ENCODE measurements around the gene KRT9. TPM values are rescaled to one million over a fixed set of nuclear protein-coding genes. Genes with fewer than 3 reads are reported as not detected.
"Not testable (repeated sequence)": the region's sequence is repeated elsewhere in the genome, so short reads cannot be mapped to it uniquely, and the experiment has no call there.

The KRT9 gene
- total RNA-seq, 3 donors from 2014 or later: 0.44 TPM; not detected in 2

- Histone ChIP-seq H3K27ac (peak within 1 kb of the TSS; percentile 82 to 90), H3K4me1 (no peaks in the 10 kb centered on the region), H3K27me3 (no peaks in the 10 kb centered on the region), H3K4me3 (peak within 1 kb of the TSS in 2 of 3 donors; percentile 52 to 60), H3K36me3 (no peaks in the 10 kb centered on the region), H3K9me3 (no peaks in the 10 kb centered on the region)
- peak in 1 of 2 donors; percentile 83 for DNase-seq (ENCODE audit: low spot score in 2 of 2)
- intact Hi-C loops (cut with DNase I; ENCODE audit: low total_unique reads): no loop called here
- TF ChIP-seq CTCF (IDR thresholded peaks at IDR 0.05) (no peak), POLR2AphosphoS5 (IDR thresholded peaks at IDR 0.05) (no peak), POLR2A (IDR thresholded peaks at IDR 0.05) (no peak)
These were observed 15.1 kb upstream of the KRT9 start, which contains the start of gene KRT14 for GRCh38 chr17:41586863-41587495. TSS of gene KRT14 (minus strand) at chr17:41586895. CDS start at chr17:41586834, 61 bp downstream.

GRCh38 chr17:41585301-41586056 lies 13.6 kb upstream of the KRT9 start:
- H3K4me1 ChIP-seq: no peaks in the 10 kb centered on the region
- peak overlapping the region in 2 of 3 donors; percentile 52 to 60 for H3K4me3 ChIP-seq
- no peak for DNase-seq (ENCODE audit: low spot score in 2 of 2)

GRCh38 chr17:41584331-41584927 lies 12.6 kb upstream of the KRT9 start:
- H3K27me3 ChIP-seq; H3K4me1 ChIP-seq; H3K9me3 ChIP-seq; intact Hi-C loops (cut with DNase I; ENCODE audit: low total_unique reads); H3K36me3 ChIP-seq: not testable (repeated sequence)
- Histone ChIP-seq H3K4me3 (peak overlapping the region in 2 of 3 donors; percentile 52 to 60), H3K27ac (peak overlapping the region; percentile 82 to 90)
- DNase-seq (ENCODE audit: low spot score in 2 of 2): peak in 1 of 2 donors; percentile 40
- TF ChIP-seq POLR2AphosphoS5 (IDR thresholded peaks at IDR 0.05): peak in 1 of 3 donors; percentile 13

More at GRCh38 chr17:41585301-41586056, 13.6 kb upstream of the KRT9 start:
- no peaks in the 10 kb centered on the region for H3K9me3 ChIP-seq
- H3K27ac ChIP-seq: peak overlapping the region; percentile 82 to 90
- H3K36me3 ChIP-seq: no peaks in the 10 kb centered on the region
- TF ChIP-seq POLR2A (IDR thresholded peaks at IDR 0.05) (no peak), POLR2AphosphoS5 (IDR thresholded peaks at IDR 0.05) (no peak), CTCF (IDR thresholded peaks at IDR 0.05) (no peak)
- intact Hi-C loops (cut with DNase I; ENCODE audit: low total_unique reads): no loop called here
- H3K27me3 ChIP-seq: no peaks in the 10 kb centered on the region

DNA sequence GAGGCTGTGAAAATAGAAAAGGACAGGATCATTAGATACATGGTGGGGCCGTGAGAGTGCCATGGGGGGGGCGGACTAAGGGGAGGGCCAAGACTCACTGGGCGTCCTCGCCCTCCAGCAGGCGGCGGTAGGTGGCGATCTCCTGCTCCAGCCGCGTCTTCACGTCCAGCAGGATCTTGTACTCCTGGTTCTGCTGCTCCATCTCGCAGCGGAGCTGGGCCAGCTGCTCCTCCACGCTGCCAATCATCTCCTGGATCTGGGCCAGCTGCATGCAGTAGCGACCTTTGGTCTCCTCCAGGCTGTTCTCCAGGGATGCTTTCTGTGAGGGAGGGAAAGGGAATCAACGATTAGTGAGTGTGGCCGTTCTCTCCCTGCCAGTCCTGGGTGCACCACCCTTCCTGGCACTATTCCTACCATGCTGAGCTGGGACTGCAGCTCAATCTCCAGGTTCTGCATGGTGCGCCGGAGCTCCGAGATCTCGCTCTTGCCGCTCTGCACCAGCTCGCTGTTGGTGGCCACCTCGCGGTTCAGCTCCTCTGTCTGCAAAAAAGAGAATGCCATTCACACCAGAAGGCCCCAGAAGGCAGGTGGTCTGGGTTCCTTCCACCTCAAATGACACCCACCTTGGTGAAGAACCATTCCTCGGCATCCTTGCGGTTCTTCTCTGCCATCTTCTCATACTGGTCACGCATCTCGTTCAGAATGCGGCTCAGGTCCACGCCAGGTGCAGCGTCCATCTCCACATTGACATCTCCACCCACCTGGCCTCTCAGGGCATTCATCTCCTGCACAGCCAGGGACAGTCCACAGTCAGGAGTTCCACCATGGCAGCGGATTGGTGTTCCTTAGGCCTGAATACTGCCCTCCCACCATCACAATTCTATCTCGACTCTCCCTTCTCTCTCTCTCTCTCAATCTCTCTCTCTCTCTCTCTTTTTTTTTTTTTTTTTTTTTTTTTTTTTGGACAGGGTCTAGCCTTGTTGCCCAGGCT lies 11.6 kb upstream of the KRT9 start:
- H3K27ac ChIP-seq: peak overlapping the region; percentile 86 to 90

DNA sequence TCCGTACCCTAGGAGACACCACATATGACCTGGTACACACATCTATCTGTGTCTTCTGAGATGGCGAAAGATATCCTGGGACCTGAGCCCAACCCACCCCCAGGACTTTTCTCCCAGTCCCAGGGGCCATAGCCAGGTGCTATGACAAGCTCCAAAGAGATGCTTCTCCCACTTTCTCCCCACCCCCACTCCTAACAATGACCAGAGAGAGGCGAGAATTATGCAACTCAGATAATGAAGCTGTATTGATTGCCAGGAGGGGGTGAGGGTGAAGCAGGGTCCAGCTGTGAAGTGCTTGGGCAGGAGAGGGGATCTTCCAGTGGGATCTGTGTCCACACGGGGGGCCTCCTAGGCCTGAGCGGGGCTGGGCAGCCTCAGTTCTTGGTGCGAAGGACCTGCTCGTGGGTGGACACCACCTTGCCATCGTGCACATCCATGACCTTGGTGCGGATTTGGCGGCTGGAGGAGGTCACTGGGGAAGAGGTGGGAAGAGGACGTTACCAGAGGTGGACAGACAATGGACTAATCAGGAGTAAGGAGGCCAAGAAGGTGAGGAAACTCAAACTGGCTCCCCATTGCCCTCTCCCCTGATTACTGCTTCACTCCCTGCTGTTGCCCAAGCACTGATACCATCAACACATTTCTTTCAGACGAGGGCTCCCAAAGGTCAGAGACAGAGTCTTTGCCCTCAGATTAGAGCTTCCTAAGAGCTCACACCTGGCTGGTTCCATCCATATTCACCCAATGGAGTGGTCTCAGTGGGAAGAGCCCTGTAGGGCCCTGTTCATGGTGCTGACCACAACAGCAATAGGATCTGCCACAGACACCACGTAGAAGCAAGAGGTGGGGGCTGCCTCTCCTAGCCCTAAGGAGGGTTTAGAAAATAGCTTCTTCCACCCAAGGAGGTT lies 10.5 kb upstream of the KRT9 start:
- H3K27ac ChIP-seq: peak overlapping the region; percentile 86 to 90
- H3K9me3 ChIP-seq; intact Hi-C loops (cut with DNase I; ENCODE audit: low total_unique reads); H3K4me1 ChIP-seq; H3K36me3 ChIP-seq; H3K27me3 ChIP-seq: not testable (repeated sequence)
- peak overlapping the region in 2 of 3 donors; percentile 40 to 52 for H3K4me3 ChIP-seq
- peak in 1 of 2 donors; percentile 28 for DNase-seq (ENCODE audit: low spot score in 2 of 2)

More for the DNA sequence above, 11.6 kb upstream of the KRT9 start:
- intact Hi-C loops (cut with DNase I; ENCODE audit: low total_unique reads): no loop called here
- DNase-seq (ENCODE audit: low spot score in 2 of 2): no peak
- peak overlapping the region in 2 of 3 donors; percentile 40 to 52 for H3K4me3 ChIP-seq
- no peaks in the 10 kb centered on the region for H3K27me3 ChIP-seq
- no peak for TF ChIP-seq POLR2A (IDR thresholded peaks at IDR 0.05)
- no peak for TF ChIP-seq POLR2AphosphoS5 (IDR thresholded peaks at IDR 0.05)
- TF ChIP-seq CTCF (IDR thresholded peaks at IDR 0.05): no peak
- no peaks in the 10 kb centered on the region for H3K4me1 ChIP-seq
- H3K36me3 ChIP-seq: no peaks in the 10 kb centered on the region
- H3K9me3 ChIP-seq: no peaks in the 10 kb centered on the region
